SK-N-SH (cell line): Measurements from ENCODE around the gene HNRNPF. TPM values are rescaled to one million over a fixed set of nuclear protein-coding genes. Genes with fewer than 3 reads are reported as not detected.
"Not testable (repeated sequence)": the region's sequence is repeated elsewhere in the genome, so short reads cannot be mapped to it uniquely, and the experiment has no call there.

Experiments
- CTCF ChIA-PET: fragments of 300-600, 350-600 bp; formaldehyde crosslinking; extraction: SDS; loops from one replicate; lab custom pipeline; 2021; lab: Yijun Ruan, JAX
- POLR2A ChIA-PET: fragments of 350-600 bp; sonication (Branson Sonifier 250); formaldehyde crosslinking; extraction: SDS; loops from one replicate; lab custom pipeline; 2020; ENCODE audit warnings: antibody characterized with exemption, inconsistent platforms; lab: Yijun Ruan, JAX
- DNase-seq: peaks from one replicate; pipeline ENCODE4 v3.0.0; 2012
- H2AFZ ChIP-seq: fragments of 200-600 bp; sonication (generic); 2 replicates; pipeline ENCODE4 v1.8.1; 2016; ENCODE audit warnings: antibody characterized with exemption, mild to moderate bottlenecking, low read depth
- H3F3A ChIP-seq: fragments of 200-600 bp; sonication (generic); replicated peaks from 2 replicates; pipeline ENCODE3; 2016; ENCODE audit warnings: antibody characterized with exemption, mild to moderate bottlenecking; ENCODE audit not compliant: insufficient read depth
- H3K27ac ChIP-seq, 2 experiments: fragments of 200-500 bp in 1 of 2; fragments of 200-600 bp in 1 of 2; sonication (Bioruptor generic) in 1 of 2; sonication (generic), shearing (Covaris generic) in 1 of 2; 2 replicates each; pipeline versions ENCODE4 v1.5.1 to v1.6.1; 2014 to 2016; ENCODE audit warnings: low read depth in 2 of 2, inconsistent platforms in 1 of 2, low read length in 1 of 2, mild to moderate bottlenecking in 1 of 2, mixed read lengths in 1 of 2
- H3K27me3 ChIP-seq: fragments of 200-600 bp; sonication (generic), shearing (Covaris generic); 2 replicates; pipeline ENCODE4 v1.6.1; 2016; ENCODE audit warnings: mixed run types; ENCODE audit not compliant: insufficient read depth
- H3K36me3 ChIP-seq, 2 experiments: fragments of 200-500 bp in 1 of 2; fragments of 200-600 bp in 1 of 2; sonication (Bioruptor generic) in 1 of 2; sonication (generic) in 1 of 2; replicated peaks in 1 of 2; 2 replicates each; pipeline versions ENCODE3 to v1.5.1; 2014 to 2016; ENCODE audit warnings: low read length in 1 of 2, mild to moderate bottlenecking in 1 of 2; ENCODE audit not compliant: insufficient read depth in 2 of 2, control insufficient read depth in 1 of 2
- H3K4me1 ChIP-seq, 2 experiments: fragments of 200-500 bp in 1 of 2; fragments of 200-600 bp in 1 of 2; sonication (Bioruptor generic) in 1 of 2; sonication (generic), shearing (Covaris generic) in 1 of 2; 2 replicates each; pipeline versions ENCODE4 v1.5.1 to v1.6.1; 2014 to 2016; ENCODE audit warnings: low read depth in 1 of 2, low read length in 1 of 2, mixed run types in 1 of 2; ENCODE audit not compliant: insufficient read depth in 2 of 2, control insufficient read depth in 1 of 2
- H3K4me2 ChIP-seq: fragments of 200-600 bp; sonication (generic), shearing (Covaris generic); 2 replicates; pipeline ENCODE4 v1.6.1; 2017; ENCODE audit warnings: mixed run types
- H3K4me3 ChIP-seq, 2 experiments: fragments of 200-500 bp in 1 of 2; fragments of 200-600 bp in 1 of 2; sonication (Bioruptor generic) in 1 of 2; sonication (generic), shearing (Covaris generic) in 1 of 2; 2 replicates each; pipeline versions ENCODE4 v1.5.1 to v1.8.1; 2014 to 2016; ENCODE audit warnings: low read depth in 2 of 2, inconsistent platforms in 1 of 2, low read length in 1 of 2, mild to moderate bottlenecking in 1 of 2, mixed read lengths in 1 of 2, moderate library complexity in 1 of 2
- H3K79me2 ChIP-seq: fragments of 200-600 bp; sonication (generic); 2 replicates; pipeline ENCODE4 v1.8.1; 2017; ENCODE audit warnings: mild to moderate bottlenecking; ENCODE audit not compliant: insufficient read depth
- H3K9ac ChIP-seq: fragments of 200-600 bp; sonication (generic); 2 replicates; pipeline ENCODE4 v1.6.1; 2017; ENCODE audit warnings: mixed run types
- H3K9me2 ChIP-seq: fragments of 200-600 bp; sonication (generic); 2 replicates; pipeline ENCODE4 v1.6.1; 2017; ENCODE audit warnings: mixed run types
- H3K9me3 ChIP-seq: fragments of 200-600 bp; sonication (generic); 2 replicates; pipeline ENCODE4 v1.6.1; 2017; ENCODE audit warnings: mixed run types, mild to moderate bottlenecking, moderate library complexity
- H4K20me1 ChIP-seq: fragments of 200-600 bp; sonication (generic); 2 replicates; pipeline ENCODE4 v1.6.1; 2017; ENCODE audit warnings: mild to moderate bottlenecking, mixed run types; ENCODE audit not compliant: insufficient read depth
- ELF1 ChIP-seq: IDR thresholded peaks from 2 replicates; pipeline ENCODE4 v1.4.0; 2012
- EZH2phosphoT487 ChIP-seq: fragments of 200-600 bp; sonication (generic); IDR thresholded peaks from 2 replicates; pipeline ENCODE4 v1.6.1; 2017; ENCODE audit warnings: low read depth, mixed run types, mild to moderate bottlenecking, antibody characterized with exemption, moderate library complexity, borderline replicate concordance
- FOSL2 ChIP-seq: IDR thresholded peaks from 2 replicates; pipeline ENCODE4 v1.4.0; 2012; ENCODE audit warnings: low read depth, mild to moderate bottlenecking, moderate library complexity, borderline replicate concordance
- JUND ChIP-seq: IDR thresholded peaks from 2 replicates; pipeline ENCODE4 v1.4.0; 2012
- POLR2AphosphoS5 ChIP-seq: IDR thresholded peaks from 2 replicates; pipeline ENCODE4 v1.6.1; 2012; ENCODE audit warnings: low read depth, low read length
- RCOR1 ChIP-seq: fragments of 150-350 bp; IDR thresholded peaks from 2 replicates; pipeline ENCODE4 v1.6.1; 2017; ENCODE audit warnings: antibody characterized with exemption, low read length
- RFX5 ChIP-seq: IDR thresholded peaks from 2 replicates; pipeline ENCODE4 v1.6.1; 2012; ENCODE audit warnings: mild to moderate bottlenecking, improper control_type of control experiment, low read length
- RXRA ChIP-seq: IDR thresholded peaks from 2 replicates; pipeline ENCODE4 v1.4.0; 2012; ENCODE audit warnings: low read depth, mild to moderate bottlenecking, borderline replicate concordance
- SIN3A ChIP-seq: IDR thresholded peaks from 2 replicates; pipeline ENCODE4 v1.6.1; 2012; ENCODE audit warnings: low read depth, mild to moderate bottlenecking, low read length, moderate library complexity, borderline replicate concordance
- TCF12 ChIP-seq: IDR thresholded peaks from 2 replicates; pipeline ENCODE4 v1.4.0; 2012
- YY1 ChIP-seq: IDR thresholded peaks from 2 replicates; pipeline ENCODE4 v1.4.0; 2012; ENCODE audit warnings: low read depth, mild to moderate bottlenecking
- WGBS: methylation state at CpG from one replicate; pipeline ENCODE4 v1.1.6; 2017; ENCODE audit warnings: low lambda C conversion rate; 5-methylcytosine and 5-hydroxymethylcytosine counted together
- polyA plus RNA-seq, 3 experiments: library from polyadenylated mRNA; depleted of rRNA; stranded (reverse); fragments of >200 nt; gene quantifications; 2 replicates each; pipeline ENCODE4 v1.2.3, GENCODE V29; 2012
- TF ChIP-seq, protein P1 (sequence below): IDR thresholded peaks from 2 replicates; pipeline ENCODE4 v1.4.0; 2012; ENCODE audit warnings: low read depth
- TF ChIP-seq, protein P2 (sequence below): IDR thresholded peaks from 2 replicates; pipeline ENCODE4 v1.4.0; 2012; ENCODE audit warnings: low read depth, borderline replicate concordance
- TF ChIP-seq, protein P3 (sequence below): IDR thresholded peaks from 2 replicates; pipeline ENCODE4 v1.6.1; 2012; ENCODE audit warnings: mild to moderate bottlenecking, low read depth, low read length, moderate library complexity

Gene HNRNPF
- polyA plus RNA-seq, 1 of the 3 experiments (the other 2 are of a cell fraction): 195 TPM

DNA sequence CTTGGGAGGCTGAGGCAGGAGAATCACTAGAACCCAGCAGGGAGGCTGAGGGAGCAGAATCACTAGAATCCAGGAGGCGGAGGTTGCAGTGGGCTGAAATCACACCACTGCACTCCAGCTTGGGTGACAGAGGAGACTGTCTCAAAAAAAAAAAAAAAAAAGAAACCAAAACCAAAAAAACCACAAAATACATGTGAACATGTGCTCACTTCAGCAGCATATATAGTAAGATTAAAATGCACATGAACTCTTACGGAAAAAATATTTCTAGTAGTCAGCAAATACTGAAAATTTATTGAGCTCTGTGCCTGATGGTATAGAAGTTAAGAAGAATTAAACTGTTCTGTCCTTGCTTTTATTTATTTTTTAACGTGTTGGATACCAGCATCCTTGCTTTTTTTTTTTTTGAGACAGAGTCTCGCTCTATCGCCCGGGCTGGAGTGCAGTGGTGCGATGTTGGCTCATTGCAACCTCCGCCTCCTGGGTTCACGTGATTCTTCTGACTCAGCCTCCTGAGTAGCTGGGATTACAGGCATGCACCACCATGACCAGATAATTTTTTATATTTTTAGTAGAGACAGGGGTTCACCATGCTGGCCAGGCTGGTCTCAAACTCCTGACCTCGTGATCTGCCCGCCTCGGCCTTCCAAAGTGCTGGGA is 18.3 kb upstream of the HNRNPF start:
- WGBS: 86% methylated on average over 12 of the region's 12 CpGs
- Histone ChIP-seq H3K79me2 (no peaks in the 10 kb centered on the region), H2AFZ (no peak overlapping the region), H3K4me3 (no peak overlapping the region), H3K4me1 (no peaks in the 10 kb centered on the region), H3K27me3 (no peaks in the 10 kb centered on the region), H3K9me3 (no peaks in the 10 kb centered on the region), H3F3A (no peaks in the 10 kb centered on the region), H3K9ac (no peak overlapping the region), H3K27ac (no peak overlapping the region), H3K9me2 (no peaks in the 10 kb centered on the region), H4K20me1 (no peaks in the 10 kb centered on the region), H3K4me2 (no peak overlapping the region), H3K36me3 (no peaks in the 10 kb centered on the region)
- TF ChIP-seq FOSL2 (no peak), EZH2phosphoT487 (no peak), POLR2AphosphoS5 (no peak), RFX5 (no peak), RCOR1 (no peak), ELF1 (no peak), YY1 (no peak), SIN3A (no peak), RXRA (no peak), TCF12 (no peak), JUND (no peak)
- TF ChIP-seq, protein P1, sequence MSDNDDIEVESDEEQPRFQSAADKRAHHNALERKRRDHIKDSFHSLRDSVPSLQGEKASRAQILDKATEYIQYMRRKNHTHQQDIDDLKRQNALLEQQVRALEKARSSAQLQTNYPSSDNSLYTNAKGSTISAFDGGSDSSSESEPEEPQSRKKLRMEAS: no peak
- TF ChIP-seq, protein P2, sequence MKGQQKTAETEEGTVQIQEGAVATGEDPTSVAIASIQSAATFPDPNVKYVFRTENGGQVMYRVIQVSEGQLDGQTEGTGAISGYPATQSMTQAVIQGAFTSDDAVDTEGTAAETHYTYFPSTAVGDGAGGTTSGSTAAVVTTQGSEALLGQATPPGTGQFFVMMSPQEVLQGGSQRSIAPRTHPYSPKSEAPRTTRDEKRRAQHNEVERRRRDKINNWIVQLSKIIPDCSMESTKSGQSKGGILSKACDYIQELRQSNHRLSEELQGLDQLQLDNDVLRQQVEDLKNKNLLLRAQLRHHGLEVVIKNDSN: no peak
- TF ChIP-seq, protein P3, sequence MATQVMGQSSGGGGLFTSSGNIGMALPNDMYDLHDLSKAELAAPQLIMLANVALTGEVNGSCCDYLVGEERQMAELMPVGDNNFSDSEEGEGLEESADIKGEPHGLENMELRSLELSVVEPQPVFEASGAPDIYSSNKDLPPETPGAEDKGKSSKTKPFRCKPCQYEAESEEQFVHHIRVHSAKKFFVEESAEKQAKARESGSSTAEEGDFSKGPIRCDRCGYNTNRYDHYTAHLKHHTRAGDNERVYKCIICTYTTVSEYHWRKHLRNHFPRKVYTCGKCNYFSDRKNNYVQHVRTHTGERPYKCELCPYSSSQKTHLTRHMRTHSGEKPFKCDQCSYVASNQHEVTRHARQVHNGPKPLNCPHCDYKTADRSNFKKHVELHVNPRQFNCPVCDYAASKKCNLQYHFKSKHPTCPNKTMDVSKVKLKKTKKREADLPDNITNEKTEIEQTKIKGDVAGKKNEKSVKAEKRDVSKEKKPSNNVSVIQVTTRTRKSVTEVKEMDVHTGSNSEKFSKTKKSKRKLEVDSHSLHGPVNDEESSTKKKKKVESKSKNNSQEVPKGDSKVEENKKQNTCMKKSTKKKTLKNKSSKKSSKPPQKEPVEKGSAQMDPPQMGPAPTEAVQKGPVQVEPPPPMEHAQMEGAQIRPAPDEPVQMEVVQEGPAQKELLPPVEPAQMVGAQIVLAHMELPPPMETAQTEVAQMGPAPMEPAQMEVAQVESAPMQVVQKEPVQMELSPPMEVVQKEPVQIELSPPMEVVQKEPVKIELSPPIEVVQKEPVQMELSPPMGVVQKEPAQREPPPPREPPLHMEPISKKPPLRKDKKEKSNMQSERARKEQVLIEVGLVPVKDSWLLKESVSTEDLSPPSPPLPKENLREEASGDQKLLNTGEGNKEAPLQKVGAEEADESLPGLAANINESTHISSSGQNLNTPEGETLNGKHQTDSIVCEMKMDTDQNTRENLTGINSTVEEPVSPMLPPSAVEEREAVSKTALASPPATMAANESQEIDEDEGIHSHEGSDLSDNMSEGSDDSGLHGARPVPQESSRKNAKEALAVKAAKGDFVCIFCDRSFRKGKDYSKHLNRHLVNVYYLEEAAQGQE: no peak
- ChIA-PET CTCF (interaction anchor here (1.1 to 1.3 kb wide), 2 partner anchors 8 to 37 kb away, joined by 3 to 4 read pairs; no protein-coding TSS in a partner anchor), POLR2A (no interaction called here)
- DNase-seq: no peak

DNA sequence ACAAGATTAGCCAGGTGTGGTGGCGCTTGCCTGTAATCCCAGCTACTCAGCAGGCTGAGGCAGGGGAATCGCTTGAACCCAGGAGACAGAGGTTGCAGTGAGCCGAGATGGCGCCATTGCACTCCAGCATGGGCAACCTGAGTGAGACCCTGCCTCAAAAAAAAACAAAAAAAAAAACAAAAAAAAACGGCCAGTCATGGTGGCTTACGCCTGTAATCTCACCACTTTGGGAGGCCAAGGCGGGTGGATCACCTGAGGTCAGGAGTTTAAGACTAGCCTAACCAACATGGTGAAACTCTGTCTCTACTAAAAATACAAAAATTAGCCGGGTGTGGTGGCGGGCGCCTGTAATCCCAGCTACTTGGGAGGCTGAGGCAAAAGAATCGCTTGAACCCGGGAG is 17.5 kb upstream of the HNRNPF start:
- H3K27ac ChIP-seq, H3K9ac ChIP-seq, H3K9me3 ChIP-seq, H4K20me1 ChIP-seq, H3K4me2 ChIP-seq, CTCF ChIA-PET, DNase-seq, H3K4me1 ChIP-seq, H3K27me3 ChIP-seq, H3K36me3 ChIP-seq, H2AFZ ChIP-seq, H3F3A ChIP-seq, H3K4me3 ChIP-seq, H3K9me2 ChIP-seq, H3K79me2 ChIP-seq, POLR2A ChIA-PET: not testable (repeated sequence)
- 90% methylated on average over 12 of the region's 12 CpGs for WGBS
